Chondrocyte (in vitro differentiated cells): ENCODE data around the gene SNORC. TPM values are rescaled to one million over a fixed set of nuclear protein-coding genes. Genes with fewer than 3 reads are reported as not detected.

Source experiments
- DNase-seq: peaks from one replicate; pipeline ENCODE4 v3.0.0; 2021; ENCODE audit warnings: mixed read lengths, low spot score
- H3K27ac Mint-ChIP-seq: one replicate; pipeline ENCODE4 v1.8.0; 2021; ENCODE audit warnings: mild to moderate bottlenecking, moderate library complexity, mixed read lengths; ENCODE audit not compliant: unreplicated experiment
- H3K27me3 Mint-ChIP-seq: 2 replicates; pipeline ENCODE4 v1.8.0; 2021; ENCODE audit warnings: low read depth, mixed read lengths
- H3K36me3 Mint-ChIP-seq: 2 replicates; pipeline ENCODE4 v1.8.0; 2021; ENCODE audit warnings: low read depth, mixed read lengths
- H3K4me1 Mint-ChIP-seq: 2 replicates; pipeline ENCODE4 v1.8.0; 2021; ENCODE audit warnings: low read depth, mild to moderate bottlenecking, mixed read lengths
- H3K4me3 Mint-ChIP-seq: one replicate; pipeline ENCODE4 v1.8.0; 2021; ENCODE audit warnings: mild to moderate bottlenecking, moderate library complexity, mixed read lengths; ENCODE audit not compliant: unreplicated experiment
- H3K9me3 Mint-ChIP-seq: 2 replicates; pipeline ENCODE4 v1.8.0; 2021; ENCODE audit warnings: low read depth, mixed read lengths
- total RNA-seq: library from RNA; stranded (reverse); gene quantifications from 3 replicates; pipeline ENCODE4 v1.2.1, GENCODE V29; 2021
- TF ChIP-seq, protein P1 (sequence below): fragments of 200-600 bp; sonication (generic); IDR thresholded peaks from 2 replicates; pipeline ENCODE4 v1.5.0; 2021; ENCODE audit warnings: antibody characterized with exemption, mild to moderate bottlenecking, moderate library complexity

The SNORC gene
- total RNA-seq, 1 donor from 2014 or later = 2.1 TPM

DNA sequence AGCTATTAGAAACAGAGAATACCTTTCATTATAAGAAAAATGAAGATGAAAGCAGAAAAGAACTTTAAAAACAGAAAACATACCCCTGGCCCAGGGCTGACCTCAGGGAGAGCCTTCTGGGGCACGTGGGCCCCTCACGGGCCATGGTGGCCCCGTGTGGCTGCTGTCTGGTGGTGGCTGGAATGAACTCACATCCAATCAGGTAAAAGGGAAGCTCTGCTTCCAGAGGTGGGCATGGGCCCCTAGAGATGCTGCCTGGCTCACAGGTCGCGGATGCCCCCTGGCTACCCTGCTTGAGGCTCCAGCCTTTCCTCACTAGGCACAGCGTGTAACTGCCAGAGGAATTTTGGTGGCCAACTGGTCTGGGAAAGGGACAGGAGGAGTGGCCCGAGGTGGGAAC lies 16.6 kb downstream of the SNORC start:
- Mint-ChIP-seq H3K4me3 (no peak overlapping the region), H3K9me3 (no peaks in the 10 kb centered on the region), H3K4me1 (peaks cover 13% of the 10 kb centered on the region), H3K27me3 (peaks cover 5% of the 10 kb centered on the region), H3K36me3 (no peaks in the 10 kb centered on the region), H3K27ac (no peak overlapping the region)
- peak; percentile 67 for DNase-seq
- TF ChIP-seq, protein P1, sequence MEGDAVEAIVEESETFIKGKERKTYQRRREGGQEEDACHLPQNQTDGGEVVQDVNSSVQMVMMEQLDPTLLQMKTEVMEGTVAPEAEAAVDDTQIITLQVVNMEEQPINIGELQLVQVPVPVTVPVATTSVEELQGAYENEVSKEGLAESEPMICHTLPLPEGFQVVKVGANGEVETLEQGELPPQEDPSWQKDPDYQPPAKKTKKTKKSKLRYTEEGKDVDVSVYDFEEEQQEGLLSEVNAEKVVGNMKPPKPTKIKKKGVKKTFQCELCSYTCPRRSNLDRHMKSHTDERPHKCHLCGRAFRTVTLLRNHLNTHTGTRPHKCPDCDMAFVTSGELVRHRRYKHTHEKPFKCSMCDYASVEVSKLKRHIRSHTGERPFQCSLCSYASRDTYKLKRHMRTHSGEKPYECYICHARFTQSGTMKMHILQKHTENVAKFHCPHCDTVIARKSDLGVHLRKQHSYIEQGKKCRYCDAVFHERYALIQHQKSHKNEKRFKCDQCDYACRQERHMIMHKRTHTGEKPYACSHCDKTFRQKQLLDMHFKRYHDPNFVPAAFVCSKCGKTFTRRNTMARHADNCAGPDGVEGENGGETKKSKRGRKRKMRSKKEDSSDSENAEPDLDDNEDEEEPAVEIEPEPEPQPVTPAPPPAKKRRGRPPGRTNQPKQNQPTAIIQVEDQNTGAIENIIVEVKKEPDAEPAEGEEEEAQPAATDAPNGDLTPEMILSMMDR = no peak

DNA sequence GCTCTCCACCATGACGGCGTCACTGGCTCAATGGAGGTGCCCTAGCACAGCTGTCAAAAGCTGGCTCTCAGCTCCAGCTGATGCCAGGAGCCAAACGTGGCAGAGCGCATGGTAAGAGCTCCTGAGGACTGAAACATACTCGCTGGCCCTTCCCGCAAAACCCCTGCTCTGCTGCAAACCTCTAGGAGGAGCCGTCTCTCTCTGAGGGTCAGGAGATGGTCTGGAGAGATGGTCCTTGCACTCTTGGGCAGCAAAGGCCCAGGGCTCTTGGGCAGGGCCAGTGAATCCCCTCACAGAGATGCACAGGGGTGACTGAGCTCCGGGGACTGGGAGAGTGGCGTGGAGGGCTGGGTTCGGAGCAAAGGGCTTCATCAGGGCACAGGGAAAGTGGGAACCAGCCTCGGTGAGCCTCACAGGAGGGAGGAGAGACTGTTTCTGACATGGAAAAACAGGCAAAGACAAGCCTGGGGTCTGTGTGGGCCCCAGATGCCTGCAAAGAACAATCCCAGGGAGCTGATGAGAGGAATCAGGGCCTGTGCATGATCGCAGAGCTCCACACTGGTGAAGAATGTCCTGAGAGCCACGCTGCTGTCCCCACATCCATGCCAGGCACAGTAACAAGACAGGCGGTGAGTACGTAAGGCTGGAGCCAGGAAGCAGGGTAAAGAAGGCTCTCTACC lies 17.2 kb downstream of the SNORC start:
- no peaks in the 10 kb centered on the region for H3K9me3 Mint-ChIP-seq

DNA sequence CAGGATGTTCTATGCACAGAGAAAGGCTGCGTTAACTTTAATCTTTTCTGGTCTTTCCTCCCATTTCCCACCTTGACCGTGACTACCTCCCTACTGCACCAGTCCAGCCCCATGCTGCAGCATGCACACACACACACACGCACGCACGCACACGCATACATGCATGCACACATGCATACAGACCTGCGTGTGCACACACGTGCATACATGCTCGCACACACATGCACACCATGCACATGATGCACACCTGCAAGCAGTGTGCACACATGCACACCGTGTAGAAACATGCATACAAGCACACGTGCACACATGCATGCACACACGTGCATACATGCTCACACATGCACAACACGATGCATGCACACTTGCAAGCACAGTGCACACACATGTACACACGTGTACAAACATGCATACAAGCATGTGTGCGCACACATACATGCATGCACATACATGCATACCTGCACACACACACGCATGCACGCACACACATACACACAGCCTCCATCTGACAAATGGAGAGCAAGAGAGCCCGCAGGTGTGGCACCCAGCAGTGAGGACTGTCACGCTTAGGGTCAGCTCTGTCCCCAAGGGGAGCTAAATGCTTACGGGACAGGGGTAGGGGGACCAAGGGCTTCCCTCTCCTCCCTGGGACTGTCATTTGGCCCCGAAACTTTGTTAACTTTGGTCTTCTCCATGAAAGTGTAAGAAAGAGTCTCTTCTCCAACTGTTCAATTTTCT lies 18.2 kb downstream of the SNORC start:
- H3K4me1 Mint-ChIP-seq = peaks cover 14% of the 10 kb centered on the region
- H3K4me3 Mint-ChIP-seq = no peak overlapping the region
- H3K9me3 Mint-ChIP-seq = no peaks in the 10 kb centered on the region
- TF ChIP-seq, protein P1 = no peak
- no peaks in the 10 kb centered on the region for H3K36me3 Mint-ChIP-seq
- peak; percentile 40 for DNase-seq
- H3K27me3 Mint-ChIP-seq = peaks cover 5% of the 10 kb centered on the region
- H3K27ac Mint-ChIP-seq = no peak overlapping the region

More for the DNA sequence above, 17.2 kb downstream of the SNORC start:
- Mint-ChIP-seq H3K4me3 (no peak overlapping the region), H3K27me3 (peaks cover 5% of the 10 kb centered on the region), H3K4me1 (peaks cover 14% of the 10 kb centered on the region), H3K36me3 (no peaks in the 10 kb centered on the region), H3K27ac (no peak overlapping the region)
- TF ChIP-seq, protein P1 = peak; percentile 26
- DNase-seq = peak; percentile 52

DNA sequence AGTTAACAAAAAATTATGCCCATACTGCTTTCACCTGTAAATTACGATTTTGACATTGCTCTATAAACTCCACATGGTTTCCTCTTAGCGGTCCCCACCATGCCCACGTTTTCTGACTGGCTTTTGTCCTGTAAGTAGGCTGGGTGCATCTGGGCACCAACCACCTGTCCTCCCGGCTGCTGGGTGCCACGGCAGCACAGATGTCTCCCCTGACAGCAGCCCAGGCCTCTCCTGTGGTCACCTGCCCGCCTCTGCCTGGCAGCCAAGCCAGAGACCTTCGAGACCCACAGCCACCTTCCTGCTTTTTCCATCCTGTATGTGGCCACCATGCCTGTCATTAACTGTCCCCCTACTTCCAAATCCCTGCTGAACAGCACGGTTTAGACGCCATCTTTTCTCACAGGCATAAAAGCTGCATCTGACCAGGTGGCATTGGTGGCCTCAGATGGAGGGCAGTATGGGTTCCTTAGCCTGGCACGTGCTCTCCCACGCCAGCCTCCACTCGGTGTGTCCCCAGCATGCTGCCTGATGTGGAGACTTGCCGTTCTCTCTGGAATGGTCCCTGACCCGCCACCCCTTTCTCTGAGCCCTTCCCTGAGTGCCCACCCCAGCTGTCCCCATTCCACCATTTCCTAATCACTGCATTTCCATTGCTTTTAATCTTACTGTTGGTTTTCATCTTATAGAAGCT lies 18.9 kb downstream of the SNORC start:
- peaks cover 5% of the 10 kb centered on the region for H3K27me3 Mint-ChIP-seq
- H3K4me1 Mint-ChIP-seq = peaks cover 14% of the 10 kb centered on the region
- H3K27ac Mint-ChIP-seq = no peak overlapping the region
- no peak overlapping the region for H3K4me3 Mint-ChIP-seq
- no peaks in the 10 kb centered on the region for H3K9me3 Mint-ChIP-seq
- no peaks in the 10 kb centered on the region for H3K36me3 Mint-ChIP-seq
- DNase-seq = peak; percentile 60
- TF ChIP-seq, protein P1 = no peak

DNA sequence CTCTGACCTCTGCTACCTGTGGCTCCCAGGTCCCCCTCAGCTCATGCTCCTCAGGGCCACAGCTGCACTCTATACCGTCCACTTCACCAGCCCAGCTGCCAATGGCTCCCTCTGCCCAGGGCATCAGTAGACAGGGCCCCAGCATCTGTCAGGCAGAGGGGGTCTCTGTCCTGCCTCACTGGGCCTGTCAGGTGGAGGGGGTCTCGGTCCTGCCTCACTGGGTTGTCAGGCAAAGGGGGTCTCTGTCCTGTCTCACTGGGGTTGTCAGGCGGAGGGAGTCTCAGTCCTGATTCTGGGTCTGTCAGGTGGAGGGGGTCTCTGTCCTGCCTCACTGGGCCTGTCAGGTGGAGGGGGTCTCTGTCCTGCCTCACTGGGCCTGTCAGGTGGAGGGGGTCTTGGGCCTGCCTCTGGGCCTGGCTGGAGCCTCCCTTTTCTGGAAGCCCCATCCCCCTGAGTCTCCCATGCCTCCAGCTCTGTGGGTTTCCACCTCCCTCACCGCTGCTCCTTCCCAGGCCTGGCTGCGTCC lies 19.9 kb downstream of the SNORC start:
- TF ChIP-seq, protein P1 = no peak
- Mint-ChIP-seq H3K4me3 (no peak overlapping the region), H3K27me3 (peaks cover 5% of the 10 kb centered on the region), H3K9me3 (no peaks in the 10 kb centered on the region), H3K4me1 (peaks cover 14% of the 10 kb centered on the region), H3K36me3 (no peaks in the 10 kb centered on the region), H3K27ac (no peak overlapping the region)
- DNase-seq = peak; percentile 59
